Activated CD4-positive, alpha-beta memory T cell treated with anti-CD3 and anti-CD28 coated beads, Interleukin-2, amount 10 ng/mL, durations not matched to agents 7 days and 5 days (primary cell): Measurements from ENCODE around the gene RLN1. TPM values are rescaled to one million over a fixed set of nuclear protein-coding genes. Genes with fewer than 3 reads are reported as not detected.
"Not testable (repeated sequence)": the region's sequence is repeated elsewhere in the genome, so short reads cannot be mapped to it uniquely, and the experiment has no call there.

Experiments
- CTCF ChIA-PET: fragments of 350-600 bp; sonication (Branson Sonifier 250); formaldehyde crosslinking; loops from one replicate; lab custom pipeline; 2021; ENCODE audit warnings: antibody characterized with exemption, inconsistent platforms; lab: Charles Lee
- POLR2A ChIA-PET: fragments of 350-600 bp; sonication (Branson Sonifier 250); formaldehyde crosslinking; loops from one replicate; lab custom pipeline; 2021; ENCODE audit warnings: antibody characterized with exemption; lab: Charles Lee
- DNase-seq: peaks from one replicate; pipeline ENCODE4 v3.0.0-alpha.2; 2020
- H3K27ac Mint-ChIP-seq: one replicate; pipeline ENCODE4 v1.8.0; 2021; ENCODE audit warnings: mild to moderate bottlenecking, mixed read lengths
- H3K27me3 Mint-ChIP-seq: one replicate; pipeline ENCODE4 v1.8.0; 2021; ENCODE audit warnings: mixed read lengths
- H3K36me3 Mint-ChIP-seq: one replicate; pipeline ENCODE4 v1.8.0; 2021; ENCODE audit warnings: low read depth, mixed read lengths
- H3K4me1 Mint-ChIP-seq: one replicate; pipeline ENCODE4 v1.8.0; 2021; ENCODE audit warnings: mixed read lengths
- H3K4me3 Mint-ChIP-seq: one replicate; pipeline ENCODE4 v1.8.0; 2021; ENCODE audit warnings: mild to moderate bottlenecking, mixed read lengths
- H3K9me3 Mint-ChIP-seq: one replicate; pipeline ENCODE4 v1.8.0; 2021; ENCODE audit warnings: mixed read lengths
- total RNA-seq, 2 experiments: library from RNA; stranded (reverse); gene quantifications; one replicate each; pipeline ENCODE4 v1.2.3, GENCODE V29; 2021

The RLN1 gene
- total RNA-seq, 2 experiments from 2014 or later = 2.0 to 2.2 TPM

DNA sequence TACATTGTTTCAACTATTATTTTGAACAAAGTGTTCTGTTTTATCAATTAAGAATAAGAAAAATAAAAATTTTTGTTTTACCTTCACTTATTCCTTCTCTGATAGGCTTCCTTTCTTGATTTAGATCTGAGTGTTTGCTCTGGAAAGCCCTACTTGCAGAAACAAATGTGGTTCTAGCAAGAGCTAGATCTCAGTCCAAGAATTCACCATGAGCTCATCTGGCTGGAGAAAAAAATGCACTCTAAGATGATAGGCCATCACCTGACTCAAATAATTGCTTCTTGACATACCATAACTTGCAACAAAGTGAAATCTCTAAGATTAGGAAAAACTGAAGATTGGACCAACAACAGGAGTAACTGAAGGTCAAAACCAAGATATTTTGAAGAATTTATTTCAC, 28.8 kb downstream of the RLN1 start:
- no peak overlapping the region for H3K27ac Mint-ChIP-seq
- H3K4me1 Mint-ChIP-seq = peaks cover 6% of the 10 kb centered on the region
- ChIA-PET CTCF (no interaction called here), POLR2A (interaction anchor here (0.9 kb wide), 1 partner anchor 10 kb away, joined by 3 read pairs; no protein-coding TSS in a partner anchor)
- no peak for DNase-seq
- no peak overlapping the region for H3K4me3 Mint-ChIP-seq
- no peaks in the 10 kb centered on the region for H3K27me3 Mint-ChIP-seq
- peaks cover 13% of the 10 kb centered on the region for H3K9me3 Mint-ChIP-seq
- peaks cover 12% of the 10 kb centered on the region for H3K36me3 Mint-ChIP-seq

DNA sequence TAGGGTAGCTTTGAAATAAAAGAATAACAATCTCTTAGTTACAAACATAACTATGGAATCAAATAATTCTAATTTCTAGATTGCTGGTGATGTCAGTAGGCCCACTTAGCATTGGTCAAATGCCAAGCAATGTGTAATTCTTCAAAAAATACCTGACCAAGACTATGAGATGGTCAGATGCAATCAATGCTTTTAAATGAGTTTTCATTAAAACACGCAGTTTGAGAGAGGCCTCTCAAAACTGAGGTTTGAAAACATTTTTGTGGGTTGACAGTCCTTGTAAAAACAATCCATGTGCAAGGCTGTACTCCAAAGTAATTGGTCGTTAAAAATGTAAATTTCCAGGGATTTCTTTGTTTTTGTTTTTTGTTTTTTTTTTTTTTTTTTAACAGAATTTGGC, 33.9 kb downstream of the RLN1 start:
- Mint-ChIP-seq H3K27me3 (no peaks in the 10 kb centered on the region), H3K27ac (no peak overlapping the region), H3K36me3 (no peaks in the 10 kb centered on the region), H3K9me3 (no peaks in the 10 kb centered on the region), H3K4me3 (no peak overlapping the region), H3K4me1 (peaks cover 28% of the 10 kb centered on the region)
- POLR2A ChIA-PET = no interaction called here
- DNase-seq = no peak
- CTCF ChIA-PET = no interaction called here

DNA sequence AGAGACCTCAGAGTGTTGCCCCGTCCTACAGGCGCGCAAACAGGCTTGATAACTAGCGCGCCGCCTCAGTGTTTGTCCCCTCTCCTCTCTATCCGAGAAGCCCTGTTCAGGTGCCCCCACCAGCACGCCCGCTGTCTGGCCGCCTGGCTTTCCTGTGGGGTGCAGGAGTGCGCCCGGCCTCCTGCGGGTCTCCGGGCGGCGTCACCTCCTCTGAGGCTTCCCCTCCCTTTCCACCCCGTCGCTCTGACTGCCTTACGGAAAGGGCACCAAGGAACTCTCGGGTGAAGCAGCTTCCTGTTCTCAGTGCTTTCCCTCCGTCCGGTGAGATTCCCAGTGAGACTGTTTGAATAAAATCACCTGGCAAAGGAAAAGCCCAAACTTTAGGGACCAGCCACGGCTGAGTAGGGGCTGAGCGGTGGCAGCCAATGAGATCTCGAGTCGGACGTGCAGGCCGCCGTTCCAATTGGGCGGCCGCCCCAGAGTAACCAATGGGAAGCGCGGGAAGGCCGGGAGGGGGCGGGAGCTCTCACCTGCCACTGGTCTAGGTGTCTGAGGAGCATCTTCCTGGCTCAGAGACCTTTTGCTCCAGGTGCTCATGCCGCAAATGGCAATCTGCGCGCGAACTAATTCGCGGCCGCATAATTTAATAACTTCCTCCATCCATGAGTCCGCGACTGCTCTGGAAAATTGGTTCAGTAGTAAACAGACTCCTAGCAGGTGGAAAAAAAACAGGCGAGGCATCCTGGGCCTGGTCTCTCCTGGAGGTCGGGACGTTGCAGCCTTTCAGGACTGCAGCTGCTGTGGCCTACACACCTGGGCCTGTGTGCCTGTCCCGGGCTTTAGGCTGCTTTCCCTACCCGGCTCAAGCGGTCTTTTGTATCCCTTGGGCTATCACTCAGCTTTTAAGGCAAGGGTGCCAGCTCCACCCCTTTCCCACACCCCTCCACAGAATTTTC, 35.6 kb downstream of the RLN1 start, which contains the start of gene RLN2:
RLN2 (minus strand) TSS at position 877 of the 956 bp plus-strand sequence; CDS start at position 741, 136 bp downstream.
- H3K9me3 Mint-ChIP-seq, DNase-seq, H3K36me3 Mint-ChIP-seq, H3K27me3 Mint-ChIP-seq, H3K27ac Mint-ChIP-seq, CTCF ChIA-PET: not testable (repeated sequence)
- POLR2A ChIA-PET = interaction anchor here (0.7 kb wide), 1 partner anchor 937 kb away, joined by 3 read pairs; no protein-coding TSS in a partner anchor
- Mint-ChIP-seq H3K4me3 (peak within 1 kb of the TSS; percentile 49), H3K4me1 (peaks cover 28% of the 10 kb centered on the region)

DNA sequence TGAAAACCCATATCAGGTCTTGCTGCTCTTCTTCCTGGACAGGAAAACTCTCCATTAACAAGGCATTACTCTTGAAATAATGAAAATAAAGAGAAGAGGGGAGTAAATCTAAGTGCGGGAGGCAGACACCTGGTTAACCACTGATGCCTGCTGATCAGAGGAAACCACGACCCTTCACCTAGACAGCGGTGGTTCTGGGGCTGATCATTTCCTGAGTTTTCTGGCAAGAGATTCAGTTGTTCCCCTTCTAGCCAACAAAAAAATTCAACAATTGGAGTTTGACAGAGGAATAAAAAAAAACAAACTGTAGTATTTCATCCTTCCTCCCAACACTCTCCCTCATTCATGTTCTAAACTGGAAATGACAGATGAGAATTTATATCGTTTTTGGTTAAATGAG, 38.1 kb downstream of the RLN1 start:
- no peak for DNase-seq
- no peak overlapping the region for H3K4me3 Mint-ChIP-seq
- H3K27ac Mint-ChIP-seq = no peak overlapping the region
- H3K36me3 Mint-ChIP-seq = peaks cover 14% of the 10 kb centered on the region
- peaks cover 22% of the 10 kb centered on the region for H3K4me1 Mint-ChIP-seq
- peaks cover 8% of the 10 kb centered on the region for H3K9me3 Mint-ChIP-seq
- ChIA-PET CTCF (interaction anchor here (1.3 kb wide), 1 partner anchor 125 kb away, joined by 3 read pairs; no protein-coding TSS in a partner anchor), POLR2A (interaction anchor here (1.2 kb wide), 1 partner anchor 10 kb away, joined by 3 read pairs; no protein-coding TSS in a partner anchor)
- H3K27me3 Mint-ChIP-seq = no peaks in the 10 kb centered on the region

GRCh38 chr9:5292141-5292540, 47.5 kb downstream of the RLN1 start:
- no peak for DNase-seq
- Mint-ChIP-seq H3K36me3 (peaks cover 8% of the 10 kb centered on the region), H3K27me3 (peaks cover 9% of the 10 kb centered on the region), H3K4me1 (no peaks in the 10 kb centered on the region), H3K9me3 (peaks cover 14% of the 10 kb centered on the region), H3K4me3 (no peak overlapping the region), H3K27ac (no peak overlapping the region)
- ChIA-PET POLR2A (no interaction called here), CTCF (no interaction called here)

- H3K4me3 Mint-ChIP-seq = no peak overlapping the region
- no peak for DNase-seq
- peaks cover 5% of the 10 kb centered on the region for H3K9me3 Mint-ChIP-seq
- POLR2A ChIA-PET = interaction anchor here (0.6 kb wide), 1 partner anchor 169 kb away, joined by 3 read pairs; no protein-coding TSS in a partner anchor
- CTCF ChIA-PET = no interaction called here
- H3K27me3 Mint-ChIP-seq = peaks cover 9% of the 10 kb centered on the region
- no peak overlapping the region for H3K27ac Mint-ChIP-seq
- no peaks in the 10 kb centered on the region for H3K4me1 Mint-ChIP-seq
- H3K36me3 Mint-ChIP-seq = peaks cover 7% of the 10 kb centered on the region
Observed at GRCh38 chr9:5288591-5288990, 51.1 kb downstream of the RLN1 start.

DNA sequence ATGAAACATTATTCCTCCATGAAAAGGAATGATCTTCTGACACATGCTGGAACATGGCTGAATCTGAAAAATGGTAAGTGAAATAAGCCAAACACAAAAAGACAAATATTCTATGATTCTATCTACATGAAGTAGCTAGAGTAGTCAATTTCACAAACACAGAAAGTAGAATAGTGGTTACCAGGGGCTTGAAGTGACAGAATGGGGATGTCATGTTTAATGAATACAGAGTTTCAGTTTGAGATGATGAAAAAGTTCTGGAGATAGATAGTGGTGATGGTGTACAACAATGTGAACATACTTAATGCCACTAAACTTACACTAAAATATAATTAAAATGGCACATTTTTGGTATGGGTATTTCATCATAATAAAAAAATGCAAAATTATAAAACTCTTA, 53.4 kb downstream of the RLN1 start:
- DNase-seq = no peak
- H3K27ac Mint-ChIP-seq = no peak overlapping the region
- H3K36me3 Mint-ChIP-seq = no peaks in the 10 kb centered on the region
- ChIA-PET CTCF (no interaction called here), POLR2A (no interaction called here)
- H3K4me1 Mint-ChIP-seq = no peaks in the 10 kb centered on the region
- no peak overlapping the region for H3K4me3 Mint-ChIP-seq
- peaks cover 9% of the 10 kb centered on the region for H3K27me3 Mint-ChIP-seq
- peaks cover 2% of the 10 kb centered on the region for H3K9me3 Mint-ChIP-seq

Other genes starting within 250 kb of the RLN1 start
- gene INSL6, start 154.2 kb downstream of the RLN1 start, total RNA-seq = not detected
- gene INSL4, start 108.5 kb downstream of the RLN1 start, total RNA-seq = not detected
- gene RLN2, start 35.2 kb downstream of the RLN1 start, total RNA-seq = 1 to 10 TPM; 3.2 to 3.6 TPM
- gene PLGRKT, start 98.0 kb upstream of the RLN1 start, total RNA-seq = 10 to 100 TPM; 32.0 TPM
- 10 to 100 TPM; 12.4 to 12.6 TPM for gene CD274, start 110.7 kb upstream of the RLN1 start, total RNA-seq
- gene PDCD1LG2, start 170.7 kb upstream of the RLN1 start, total RNA-seq = 1 to 10 TPM; 4.1 to 4.8 TPM